ENCODE measurements around the gene NBAS.

The NBAS gene

DNA sequence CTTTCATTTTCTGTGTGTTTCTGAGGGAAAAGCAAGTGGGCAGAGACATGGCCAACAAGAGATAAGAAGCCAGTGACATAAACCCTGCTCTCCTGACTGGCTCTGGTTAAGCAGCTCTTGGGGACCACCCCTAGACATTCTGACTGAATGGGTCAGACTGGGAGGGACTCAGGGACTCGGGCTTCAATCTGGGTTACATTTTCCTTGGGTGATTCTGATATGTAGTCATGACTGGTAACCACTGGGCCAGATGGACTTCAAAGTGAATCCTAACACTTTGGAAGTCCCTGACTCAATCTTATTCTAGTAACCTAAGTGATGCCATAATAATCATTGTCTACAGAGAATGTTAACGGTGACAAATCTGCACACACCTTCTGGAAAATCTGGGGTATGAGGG is 397.8 kb downstream of the NBAS start:
- H2AFZ ChIP-seq (ENCODE audit: low read depth, low read length) = no peak overlapping the region
- no peak overlapping the region for H3K4me2 ChIP-seq (ENCODE audit: low read length)
- no peaks in the 10 kb centered on the region for H4K20me1 ChIP-seq (ENCODE audit: insufficient read depth, low read length)
- no peak for TF ChIP-seq CTCF (IDR thresholded peaks at IDR 0.05; ENCODE audit: low read depth, low read length)
- no peak for TF ChIP-seq EZH2phosphoT487 (IDR thresholded peaks at IDR 0.05; ENCODE audit: low read depth)
- no peaks in the 10 kb centered on the region for H3K79me2 ChIP-seq (ENCODE audit: low read length)
- H3K4me3 ChIP-seq (ENCODE audit: low read length) = no peak overlapping the region
- no peak overlapping the region for H3K27ac ChIP-seq (ENCODE audit: low read length)
- H3K9me3 ChIP-seq (ENCODE audit: insufficient read depth, low read length) = no peaks in the 10 kb centered on the region
- H3K27me3 ChIP-seq (ENCODE audit: low read depth, low read length) = no peaks in the 10 kb centered on the region
- no peak overlapping the region for H3K9ac ChIP-seq (ENCODE audit: low read length)
- no peaks in the 10 kb centered on the region for H3K36me3 ChIP-seq (replicated peaks; ENCODE audit: low read depth, low read length)
- no peaks in the 10 kb centered on the region for H3K4me1 ChIP-seq (ENCODE audit: low read length)

- H3K4me2 ChIP-seq (ENCODE audit: low read length) = no peak overlapping the region
- H3K4me1 ChIP-seq (ENCODE audit: low read length) = no peaks in the 10 kb centered on the region
- H4K20me1 ChIP-seq (ENCODE audit: insufficient read depth, low read length) = no peaks in the 10 kb centered on the region
- no peak for TF ChIP-seq CTCF (IDR thresholded peaks at IDR 0.05; ENCODE audit: low read depth, low read length)
- TF ChIP-seq EZH2phosphoT487 (IDR thresholded peaks at IDR 0.05; ENCODE audit: low read depth) = no peak
- no peaks in the 10 kb centered on the region for H3K9me3 ChIP-seq (ENCODE audit: insufficient read depth, low read length)
- H3K4me3 ChIP-seq (ENCODE audit: low read length) = no peak overlapping the region
- H2AFZ ChIP-seq (ENCODE audit: low read depth, low read length) = no peak overlapping the region
- H3K36me3 ChIP-seq (replicated peaks; ENCODE audit: low read depth, low read length) = no peaks in the 10 kb centered on the region
- no peak overlapping the region for H3K9ac ChIP-seq (ENCODE audit: low read length)
- H3K27ac ChIP-seq (ENCODE audit: low read length) = no peak overlapping the region
- no peaks in the 10 kb centered on the region for H3K79me2 ChIP-seq (ENCODE audit: low read length)
- no peaks in the 10 kb centered on the region for H3K27me3 ChIP-seq (ENCODE audit: low read depth, low read length)
These were observed 398.5 kb downstream of the NBAS start for GRCh38 chr2:15162620-15163019.

- Histone ChIP-seq H3K79me2 (ENCODE audit: low read length) (no peaks in the 10 kb centered on the region), H3K4me3 (ENCODE audit: low read length) (no peak overlapping the region)
These were observed 400.7 kb downstream of the NBAS start for GRCh38 chr2:15160201-15160991.

DNA sequence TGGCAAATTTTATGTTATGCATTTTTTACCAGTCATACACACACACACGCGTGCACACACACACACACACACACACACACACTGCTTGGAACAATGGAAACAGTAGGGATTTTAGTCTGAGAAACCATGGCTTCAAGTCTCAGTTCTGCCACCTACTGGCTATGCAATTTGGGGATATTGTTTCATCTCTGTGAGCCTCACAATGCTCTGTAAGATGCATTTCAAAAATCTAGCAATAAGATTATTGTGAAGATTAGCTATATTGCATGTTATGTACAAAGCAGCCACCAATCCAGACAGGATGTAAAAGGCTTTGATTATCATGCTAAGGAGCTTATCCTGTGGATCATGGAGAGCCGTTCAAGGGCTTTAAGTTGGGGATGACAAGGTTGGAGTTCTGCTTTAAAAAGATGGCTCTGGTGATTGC is 401.4 kb downstream of the NBAS start:
- Histone ChIP-seq H3K27ac (ENCODE audit: low read length) (no peak overlapping the region), H3K27me3 (ENCODE audit: low read depth, low read length) (no peaks in the 10 kb centered on the region), H3K9me3 (ENCODE audit: insufficient read depth, low read length) (no peaks in the 10 kb centered on the region), H3K4me3 (ENCODE audit: low read length) (no peak overlapping the region), H3K4me1 (ENCODE audit: low read length) (no peaks in the 10 kb centered on the region), H3K9ac (ENCODE audit: low read length) (no peak overlapping the region), H4K20me1 (ENCODE audit: insufficient read depth, low read length) (no peaks in the 10 kb centered on the region), H3K4me2 (ENCODE audit: low read length) (no peak overlapping the region), H3K36me3 (replicated peaks; ENCODE audit: low read depth, low read length) (no peaks in the 10 kb centered on the region), H2AFZ (ENCODE audit: low read depth, low read length) (no peak overlapping the region), H3K79me2 (ENCODE audit: low read length) (no peaks in the 10 kb centered on the region)
- TF ChIP-seq CTCF (IDR thresholded peaks at IDR 0.05; ENCODE audit: low read depth, low read length) (peak; percentile 66), EZH2phosphoT487 (IDR thresholded peaks at IDR 0.05; ENCODE audit: low read depth) (no peak)

More at GRCh38 chr2:15160201-15160991, 400.7 kb downstream of the NBAS start:
- Histone ChIP-seq H2AFZ (ENCODE audit: low read depth, low read length) (no peak overlapping the region), H4K20me1 (ENCODE audit: insufficient read depth, low read length) (no peaks in the 10 kb centered on the region), H3K27me3 (ENCODE audit: low read depth, low read length) (no peaks in the 10 kb centered on the region), H3K4me2 (ENCODE audit: low read length) (no peak overlapping the region), H3K9ac (ENCODE audit: low read length) (no peak overlapping the region), H3K36me3 (replicated peaks; ENCODE audit: low read depth, low read length) (no peaks in the 10 kb centered on the region), H3K4me1 (ENCODE audit: low read length) (no peaks in the 10 kb centered on the region), H3K27ac (ENCODE audit: low read length) (no peak overlapping the region), H3K9me3 (ENCODE audit: insufficient read depth, low read length) (no peaks in the 10 kb centered on the region)
- no peak for TF ChIP-seq EZH2phosphoT487 (IDR thresholded peaks at IDR 0.05; ENCODE audit: low read depth)
- TF ChIP-seq CTCF (IDR thresholded peaks at IDR 0.05; ENCODE audit: low read depth, low read length) = no peak
